Midbrain (tissue), 1 donor: ENCODE data around the gene ZNF362.
A peak's percentile ranks its signal among the peaks of the same experiment; 100 is the strongest.
"Not testable (repeated sequence)": the region's sequence is repeated elsewhere in the genome, so short reads cannot be mapped to it uniquely, and the experiment has no call there.

Experiments
- DNase-seq: peaks from one replicate; lab custom pipeline; 2025; lab: John Stamatoyannopoulos, UW

Gene ZNF362, protein sequence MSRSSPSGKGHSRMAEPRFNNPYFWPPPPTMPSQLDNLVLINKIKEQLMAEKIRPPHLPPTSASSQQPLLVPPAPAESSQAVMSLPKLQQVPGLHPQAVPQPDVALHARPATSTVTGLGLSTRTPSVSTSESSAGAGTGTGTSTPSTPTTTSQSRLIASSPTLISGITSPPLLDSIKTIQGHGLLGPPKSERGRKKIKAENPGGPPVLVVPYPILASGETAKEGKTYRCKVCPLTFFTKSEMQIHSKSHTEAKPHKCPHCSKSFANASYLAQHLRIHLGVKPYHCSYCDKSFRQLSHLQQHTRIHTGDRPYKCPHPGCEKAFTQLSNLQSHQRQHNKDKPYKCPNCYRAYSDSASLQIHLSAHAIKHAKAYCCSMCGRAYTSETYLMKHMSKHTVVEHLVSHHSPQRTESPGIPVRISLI

DNA sequence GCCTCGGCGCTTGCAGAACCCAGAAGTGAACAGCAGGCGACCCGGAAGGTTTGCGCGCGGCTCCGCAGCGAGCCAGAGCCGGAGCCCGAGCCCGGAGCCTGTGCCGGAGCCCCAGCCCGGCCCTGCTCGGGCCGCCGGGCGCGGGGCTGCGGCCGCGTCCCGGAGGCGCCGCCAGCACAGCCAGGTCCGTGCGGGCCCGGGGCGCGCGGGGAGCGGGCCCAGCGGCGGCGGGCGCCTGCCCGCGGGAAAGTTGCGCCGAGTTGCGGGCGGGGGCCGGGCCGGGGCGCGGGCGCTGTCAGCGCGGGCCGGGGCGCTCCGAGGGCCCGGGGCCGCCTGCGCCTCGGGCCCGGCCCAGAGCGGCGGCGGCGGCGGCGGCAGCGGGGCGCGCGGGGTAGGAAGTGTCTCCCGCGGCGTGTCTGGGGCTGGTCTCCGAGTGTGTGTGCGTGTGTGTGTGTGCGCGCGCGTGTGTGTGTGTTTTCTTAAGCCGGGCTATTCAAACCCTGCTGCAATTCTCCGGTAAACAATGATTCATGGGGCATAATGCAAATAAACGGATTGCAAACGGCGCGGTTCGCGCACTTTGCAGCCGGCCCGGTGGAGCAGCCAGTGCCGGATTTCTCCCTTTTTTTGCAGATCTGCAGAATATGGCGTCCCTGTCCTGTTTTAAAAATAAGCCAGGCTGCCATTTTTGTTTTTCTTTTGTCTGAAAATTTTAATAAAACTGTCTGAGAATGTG, at the start of gene ZNF362:
Gene ZNF362 (plus strand): TSS at position 22 of the 736 bp plus-strand sequence. CDS start 14,083 bp downstream, outside the sequence.
- peak; percentile 26 for DNase-seq

DNA sequence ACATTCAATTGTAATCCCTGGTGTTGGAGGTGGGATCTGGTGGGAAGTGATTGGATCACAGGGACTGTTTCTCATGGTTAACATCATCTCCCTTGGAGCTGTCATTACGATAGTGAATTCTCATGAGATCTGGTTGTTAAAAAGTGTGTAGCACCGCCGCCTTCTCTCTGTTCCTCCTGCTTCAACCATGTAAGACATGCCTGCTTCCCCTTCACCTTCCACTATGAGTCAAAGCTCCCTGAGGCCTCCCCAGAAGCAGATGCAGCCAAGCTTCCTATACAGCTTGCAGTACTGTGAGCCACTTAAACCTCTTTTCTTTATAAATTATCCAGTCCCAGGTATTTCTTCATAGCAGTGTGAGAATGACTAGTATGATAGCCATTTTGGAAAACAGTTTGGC, 44.3 kb upstream of the ZNF362 start:
- no peak for DNase-seq

DNA sequence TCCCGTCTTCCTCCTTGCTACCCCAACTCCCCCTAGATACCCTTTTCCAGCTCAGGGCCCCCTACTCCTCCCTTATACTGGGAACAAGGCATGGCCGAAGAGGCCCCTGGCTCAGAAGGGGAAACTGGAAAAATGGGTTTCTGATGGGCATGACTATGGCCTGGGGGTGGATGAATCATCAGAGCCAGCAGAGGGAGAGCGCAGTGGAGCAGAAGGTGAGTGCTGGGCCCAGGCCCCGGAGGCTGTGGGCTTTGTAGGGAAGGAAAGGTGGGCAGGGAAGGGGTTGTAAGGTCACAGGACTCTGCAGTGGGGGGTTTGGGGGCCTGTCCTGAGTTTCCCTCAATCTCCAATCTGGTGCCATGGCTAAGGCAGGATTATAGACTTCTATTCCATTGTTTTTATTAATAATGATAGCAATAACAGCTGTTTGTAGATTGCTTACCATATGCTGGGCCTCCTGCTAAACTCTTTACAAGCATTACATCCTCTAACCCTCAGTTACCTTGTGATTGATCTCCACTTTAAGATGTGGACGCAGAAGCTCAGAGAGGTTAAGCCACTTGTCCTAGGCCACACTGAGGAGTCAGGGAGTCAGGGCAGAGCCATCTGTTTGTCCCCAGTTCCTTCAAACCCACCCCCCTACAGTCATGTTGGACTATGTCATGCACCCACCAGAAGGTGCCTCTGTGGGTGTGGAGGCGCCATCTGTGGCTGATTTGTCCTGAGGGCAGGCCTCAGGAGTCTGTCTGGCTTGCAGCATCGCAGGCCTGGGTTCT, 36.2 kb upstream of the ZNF362 start:
- no peak for DNase-seq

DNA sequence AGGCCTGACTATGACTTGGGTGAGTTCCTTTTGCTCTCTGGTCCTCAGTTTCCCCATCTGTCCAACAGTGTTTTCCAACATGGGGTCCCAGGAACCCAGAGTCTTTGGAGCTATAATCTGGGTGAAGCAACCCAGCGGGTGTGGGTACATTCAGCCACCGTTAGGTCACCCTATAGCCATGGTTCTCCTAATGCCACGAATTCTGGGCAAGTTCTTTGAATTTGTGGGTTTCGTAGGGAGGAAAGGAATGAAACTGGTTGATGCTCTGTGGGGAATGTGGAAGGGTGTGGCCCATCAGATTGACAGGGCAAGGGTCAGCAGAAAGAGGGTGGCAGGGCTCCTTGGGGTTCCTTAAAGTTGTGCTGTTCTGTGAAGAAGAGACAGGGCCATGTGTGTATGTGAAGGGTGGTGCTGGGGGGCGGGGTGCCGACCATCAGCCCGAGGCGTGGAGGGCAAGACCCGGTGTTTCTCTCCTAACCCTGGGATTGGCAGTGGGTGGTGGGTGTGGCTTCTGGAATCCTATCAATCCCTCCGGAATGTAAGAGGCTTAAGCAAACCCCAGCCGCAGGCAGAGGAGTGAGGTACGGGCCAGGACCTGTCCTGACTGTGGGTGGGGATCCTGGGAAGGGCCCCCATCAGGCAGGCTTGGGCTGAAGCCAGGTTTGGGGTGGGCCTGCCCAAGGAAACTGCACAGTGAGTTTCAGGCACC, 35.5 kb upstream of the ZNF362 start:
- DNase-seq, result no peak

DNA sequence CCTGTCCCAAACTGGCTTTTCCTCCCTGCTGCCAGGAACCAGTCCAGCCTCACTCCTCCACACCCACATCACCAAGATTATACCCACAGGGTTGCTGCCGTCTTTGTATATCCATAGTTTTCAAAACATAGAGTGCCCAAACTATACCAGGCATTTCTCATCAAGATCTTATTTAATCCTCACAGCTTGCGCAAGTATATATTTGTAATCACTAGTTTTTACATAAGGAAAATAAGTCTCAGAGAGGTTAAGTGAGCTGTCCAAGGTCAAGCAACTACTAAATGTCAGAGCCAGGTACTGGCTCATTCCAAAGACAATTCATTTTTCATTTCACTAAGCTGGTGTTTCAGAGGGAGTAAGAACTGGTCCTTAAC, 34.9 kb upstream of the ZNF362 start:
- DNase-seq, result no peak

DNA sequence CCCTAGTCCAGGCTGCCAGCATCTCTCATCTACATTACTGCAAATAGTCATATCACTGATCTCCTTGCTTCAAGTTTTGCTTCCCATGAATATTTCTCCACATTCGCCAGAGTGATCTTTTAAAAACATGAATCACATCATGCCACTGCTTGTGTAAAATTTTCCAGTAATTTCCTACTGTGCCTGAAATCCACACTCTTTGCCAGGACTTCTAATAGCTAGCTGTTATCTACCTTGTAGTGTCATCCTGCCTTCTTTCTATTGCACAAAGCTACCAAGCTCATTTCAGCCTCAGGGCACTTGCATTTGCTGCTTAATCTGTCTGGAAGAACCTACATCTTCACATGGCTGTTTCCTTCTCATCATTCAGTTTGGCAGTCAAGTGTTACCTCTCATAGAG, 33.9 kb upstream of the ZNF362 start:
- DNase-seq, result no peak

DNA sequence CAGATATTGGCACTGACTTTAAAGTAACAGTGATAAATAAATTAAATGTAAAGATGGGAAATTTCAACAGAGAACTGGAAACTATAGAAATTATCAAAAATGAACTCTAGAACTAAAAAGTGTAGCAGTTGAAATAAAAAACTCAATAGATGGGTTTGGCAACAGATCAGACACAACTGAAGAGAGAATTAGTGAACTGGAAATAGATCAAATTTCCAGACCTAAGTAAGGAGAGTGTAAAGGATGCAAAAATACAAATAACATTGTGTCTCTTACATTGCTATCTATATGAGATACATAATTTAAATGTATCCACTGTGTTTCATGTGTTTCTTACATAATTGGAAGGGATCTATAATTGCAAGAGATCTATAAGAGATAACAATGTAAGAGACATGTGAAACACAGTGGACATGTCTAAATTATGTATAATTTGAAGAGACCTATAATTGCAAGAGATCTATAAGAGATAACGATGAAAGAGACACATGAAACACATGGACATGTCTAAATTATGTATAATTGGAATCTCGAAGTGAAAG, 32.1 kb upstream of the ZNF362 start:
- DNase-seq, result no peak

DNA sequence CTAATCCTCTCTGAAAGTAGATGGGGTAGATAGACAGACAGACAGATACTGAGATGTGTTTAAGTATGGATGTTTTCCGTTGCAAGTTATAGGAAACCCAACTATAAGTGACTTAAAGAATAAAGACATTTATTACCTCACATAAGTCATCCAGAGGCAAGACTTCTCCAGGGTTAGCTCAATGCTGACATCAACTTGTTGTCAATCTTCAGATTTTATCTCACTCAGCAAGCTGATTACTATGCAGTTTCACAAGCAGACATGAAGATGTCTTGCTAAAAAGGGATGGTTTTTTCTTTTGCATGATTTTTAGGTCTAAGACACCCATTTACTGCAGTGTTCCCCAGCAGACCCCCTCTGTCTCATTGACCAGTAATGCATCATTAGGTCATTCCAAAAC, 30.7 kb upstream of the ZNF362 start:
- no peak for DNase-seq

DNA sequence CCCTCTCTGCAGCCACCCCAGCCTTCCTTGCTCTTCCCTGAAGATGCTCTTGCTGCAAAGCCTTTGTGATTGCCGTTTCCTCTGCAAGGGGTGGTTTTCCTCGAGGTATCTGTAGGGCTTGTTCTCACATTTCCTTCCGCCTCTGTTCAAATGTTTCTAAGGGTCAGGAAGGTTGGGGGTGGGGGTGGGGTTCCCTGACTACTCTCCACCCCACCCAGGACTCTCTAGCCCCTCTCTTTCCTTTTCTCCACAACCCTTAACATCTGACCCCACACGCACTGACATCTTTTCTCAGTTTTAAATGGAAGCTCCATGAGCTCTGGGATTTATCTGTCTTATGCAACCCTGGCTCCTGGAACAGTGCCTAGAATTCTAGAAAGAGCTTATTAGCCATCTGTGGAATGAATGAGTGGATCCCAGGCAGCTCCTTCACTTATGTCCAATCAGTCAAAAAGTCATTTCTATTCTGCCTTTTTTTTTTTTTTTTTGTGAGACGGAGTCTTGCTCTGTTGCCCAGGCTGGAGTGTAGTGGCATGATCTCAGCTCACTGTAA, 27.3 kb upstream of the ZNF362 start:
- DNase-seq, result no peak

DNA sequence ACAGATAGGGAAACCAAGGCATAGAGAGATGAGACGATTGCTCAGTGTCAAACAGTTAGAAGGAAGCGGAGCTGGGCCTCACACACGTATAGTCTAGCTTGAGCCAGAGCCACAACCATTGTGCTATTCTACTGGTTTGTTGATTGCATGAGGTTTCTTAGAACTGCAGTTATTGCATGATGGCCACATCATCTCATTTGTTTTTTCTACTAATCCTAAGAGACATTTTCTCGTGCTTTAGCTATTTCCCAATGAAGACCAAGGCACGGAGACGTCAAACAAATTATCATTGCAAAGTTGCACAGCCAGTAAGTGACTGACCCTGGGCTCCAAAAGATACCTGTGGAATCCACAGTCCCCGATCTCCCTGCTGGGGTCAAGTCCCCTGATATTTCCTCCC, 25.1 kb upstream of the ZNF362 start:
- no peak for DNase-seq

DNA sequence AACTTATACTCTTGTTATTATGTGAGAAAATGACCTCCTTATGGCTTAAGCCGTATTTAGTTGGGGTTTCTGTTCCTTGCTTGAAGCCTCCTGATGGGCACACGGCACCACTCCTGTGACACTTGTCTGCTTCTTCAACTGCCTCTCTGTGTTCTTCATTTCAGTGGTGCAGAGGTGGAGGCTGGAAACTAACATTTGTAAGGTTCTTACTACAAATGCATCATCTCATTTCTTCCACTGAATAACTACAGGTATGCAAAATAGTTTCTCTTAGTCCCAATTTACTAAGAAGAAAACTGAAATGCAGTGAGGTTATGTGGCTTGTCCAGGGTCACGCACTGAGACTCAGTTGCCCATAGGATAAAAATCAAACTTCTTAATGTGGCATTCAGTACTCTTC, 23.6 kb upstream of the ZNF362 start:
- DNase-seq, result no peak

DNA sequence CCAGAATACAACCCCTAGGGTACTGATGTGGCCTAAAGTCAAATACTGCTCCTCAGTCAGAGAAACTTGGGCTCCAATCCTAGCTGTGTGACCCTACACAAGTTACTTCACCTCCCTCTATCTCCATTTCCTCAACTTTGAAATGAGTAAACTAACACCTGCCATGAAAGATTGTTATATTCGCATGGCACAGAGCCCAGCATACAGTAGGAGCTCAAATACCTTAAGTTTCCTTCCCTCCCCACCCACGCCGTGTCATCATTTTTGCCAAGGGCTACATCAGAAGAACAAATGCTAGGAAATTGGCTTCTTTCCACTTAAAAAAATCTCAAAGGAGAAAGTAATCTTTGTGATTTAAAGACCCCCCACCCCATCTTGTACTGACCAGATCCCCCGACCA, 22.2 kb upstream of the ZNF362 start:
- no peak for DNase-seq

DNA sequence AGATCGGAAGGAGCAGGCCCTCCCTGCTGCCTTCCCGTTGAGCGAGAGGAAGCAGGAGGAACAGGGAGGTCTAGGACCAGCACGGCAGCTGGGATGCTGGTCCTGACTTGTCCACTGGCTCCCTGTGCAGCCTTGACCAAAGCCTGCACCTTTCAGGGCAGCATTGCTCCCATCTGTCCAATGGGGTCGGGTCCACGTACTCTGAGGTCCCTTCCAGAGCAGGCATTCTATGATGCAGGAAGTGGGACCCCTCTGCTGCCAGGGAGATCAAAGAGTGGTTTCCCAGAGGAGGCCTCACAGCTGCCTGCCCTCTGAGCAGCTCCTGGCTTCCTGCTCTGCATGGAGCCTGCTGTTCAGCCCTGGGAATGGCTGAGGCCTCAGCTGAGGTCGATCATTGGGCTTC, 21.7 kb upstream of the ZNF362 start:
- no peak for DNase-seq

DNA sequence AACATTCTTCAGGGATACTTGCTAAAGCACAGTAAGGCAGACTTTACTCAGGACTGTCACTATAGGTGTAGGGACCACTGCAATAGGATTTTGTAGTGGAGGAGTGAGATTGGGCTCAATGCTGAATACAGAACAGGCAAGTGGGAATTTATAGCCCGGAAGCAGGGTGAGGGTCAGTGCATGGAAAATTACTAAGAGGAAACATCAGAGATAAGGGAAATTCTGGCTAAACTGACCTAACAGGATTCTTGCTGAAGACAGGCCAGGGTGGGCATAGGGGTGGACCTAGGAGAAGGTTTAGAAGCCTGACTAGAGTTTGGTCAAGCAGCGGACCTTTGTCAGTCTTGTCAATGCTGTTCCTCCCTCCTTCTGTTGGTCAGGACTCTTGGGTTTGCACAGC, 20.8 kb upstream of the ZNF362 start:
- DNase-seq, result no peak

DNA sequence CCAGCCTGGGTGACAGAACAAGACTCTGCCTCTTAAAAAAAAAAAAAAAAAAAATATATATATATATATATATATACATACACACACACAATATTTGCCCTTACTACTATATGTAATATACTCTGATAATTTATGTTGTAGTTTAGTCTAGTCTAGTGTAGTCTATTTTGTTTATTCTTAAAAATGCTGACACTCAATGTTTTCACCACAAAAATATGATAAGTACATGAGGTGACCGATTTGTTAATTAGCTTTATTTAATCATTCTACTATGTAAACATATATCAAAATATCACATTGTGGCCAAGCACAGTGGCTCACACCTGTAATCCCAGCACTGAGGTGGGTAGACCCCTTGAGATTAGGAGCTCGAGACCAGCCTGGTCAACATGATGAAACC, 19.8 kb upstream of the ZNF362 start:
- DNase-seq, result no peak

DNA sequence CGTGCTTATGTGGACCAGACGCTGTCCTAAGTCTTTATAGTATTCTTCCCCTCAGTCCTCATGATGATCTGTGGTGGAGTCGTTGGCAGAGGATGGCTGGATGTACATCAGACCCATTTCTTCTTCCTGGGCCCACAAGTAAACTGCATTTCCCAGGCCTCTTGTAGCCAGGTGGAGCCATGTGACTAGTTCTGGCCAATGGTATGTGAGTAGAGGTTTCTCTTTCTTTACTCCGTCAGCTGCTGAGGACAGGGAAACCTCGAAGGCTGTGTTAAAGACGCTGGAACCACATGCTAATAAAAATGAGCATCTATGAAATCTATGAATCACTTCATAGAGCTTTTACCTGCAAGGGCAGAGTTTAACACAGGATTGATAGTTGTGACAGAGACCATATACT, 18.7 kb upstream of the ZNF362 start:
- DNase-seq, result no peak

DNA sequence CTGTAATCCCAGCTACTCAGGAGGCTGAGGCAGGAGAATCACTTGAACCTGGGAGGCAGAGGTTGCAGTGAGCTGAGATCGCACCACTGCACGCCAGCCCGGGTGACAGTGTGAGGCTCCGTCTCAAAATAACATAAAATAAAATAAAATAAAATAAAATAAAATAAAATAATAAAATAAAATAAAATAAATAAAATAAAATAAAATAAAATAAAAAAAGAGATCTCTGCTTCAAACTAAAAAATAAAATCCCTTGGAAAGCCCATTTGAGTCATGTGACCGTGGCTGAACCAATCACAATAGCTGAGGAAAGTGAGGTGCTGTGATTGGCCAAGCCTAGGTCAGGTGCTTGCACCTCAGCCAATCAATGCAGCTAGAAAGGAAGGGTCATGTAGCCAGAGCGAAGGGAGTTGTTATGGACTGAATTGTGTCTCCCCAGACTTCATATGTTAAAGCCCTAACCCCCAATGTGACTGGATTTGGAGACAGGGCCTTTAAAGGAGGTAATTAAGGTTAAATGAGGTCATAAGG, 18.0 kb upstream of the ZNF362 start:
- DNase-seq, result not testable (repeated sequence)

DNA sequence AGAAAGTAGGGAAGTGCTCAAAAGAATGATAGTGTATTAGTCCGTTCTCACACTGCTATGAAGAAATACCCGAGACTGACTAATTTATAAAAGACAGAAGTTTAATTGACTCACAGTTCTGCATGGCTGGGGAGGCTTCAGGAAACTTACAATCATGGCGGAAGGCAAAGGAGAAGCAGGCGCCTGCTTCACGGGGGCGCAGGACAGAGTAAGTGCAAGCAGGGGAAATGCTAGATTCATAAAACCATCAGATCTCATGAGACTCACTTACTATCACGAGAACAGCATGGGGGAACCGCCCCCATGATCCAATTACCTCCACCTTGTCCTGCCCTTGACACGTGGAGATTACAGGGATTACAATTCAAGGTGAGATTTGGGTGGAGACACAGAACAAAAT, 16.9 kb upstream of the ZNF362 start:
- not testable (repeated sequence) for DNase-seq

DNA sequence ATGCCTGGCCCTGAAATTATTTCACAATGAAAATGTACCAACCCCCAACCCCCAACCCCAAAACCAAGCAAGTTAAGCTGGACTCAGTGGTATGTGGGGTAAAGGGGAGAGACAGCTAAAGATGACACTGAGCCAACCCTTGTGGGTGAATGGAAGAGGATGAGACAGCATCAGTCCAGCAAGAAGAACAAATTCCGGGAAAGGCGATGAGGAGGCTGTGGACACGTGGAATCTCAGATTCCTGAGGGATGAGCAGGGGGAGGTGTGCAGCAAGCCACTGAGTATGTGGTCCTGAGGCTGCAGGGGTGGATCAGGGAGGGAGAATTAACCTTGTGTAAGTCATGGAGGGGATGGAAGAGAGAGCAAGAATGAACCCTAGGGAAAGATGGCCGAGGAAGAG, 14.4 kb upstream of the ZNF362 start:
- no peak for DNase-seq

DNA sequence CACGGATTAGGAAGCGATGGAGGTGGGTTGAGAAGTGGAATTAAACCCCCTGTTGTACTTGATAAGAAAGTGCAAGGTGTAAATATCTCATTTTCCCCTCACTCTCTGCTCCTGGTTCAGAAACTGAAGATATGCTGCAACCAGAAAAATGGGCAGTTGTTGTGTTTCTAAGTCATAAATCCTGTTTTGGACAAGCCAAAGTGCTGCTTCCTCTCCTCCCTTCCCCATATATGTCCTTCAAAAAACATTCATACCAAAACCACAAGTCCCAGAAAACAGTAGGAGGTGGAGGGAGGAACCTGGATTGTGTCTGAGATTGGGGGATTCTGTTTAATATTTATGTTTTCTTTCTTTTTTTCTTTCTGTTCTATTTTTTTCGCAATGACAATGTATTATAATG, 13.6 kb upstream of the ZNF362 start:
- no peak for DNase-seq

DNA sequence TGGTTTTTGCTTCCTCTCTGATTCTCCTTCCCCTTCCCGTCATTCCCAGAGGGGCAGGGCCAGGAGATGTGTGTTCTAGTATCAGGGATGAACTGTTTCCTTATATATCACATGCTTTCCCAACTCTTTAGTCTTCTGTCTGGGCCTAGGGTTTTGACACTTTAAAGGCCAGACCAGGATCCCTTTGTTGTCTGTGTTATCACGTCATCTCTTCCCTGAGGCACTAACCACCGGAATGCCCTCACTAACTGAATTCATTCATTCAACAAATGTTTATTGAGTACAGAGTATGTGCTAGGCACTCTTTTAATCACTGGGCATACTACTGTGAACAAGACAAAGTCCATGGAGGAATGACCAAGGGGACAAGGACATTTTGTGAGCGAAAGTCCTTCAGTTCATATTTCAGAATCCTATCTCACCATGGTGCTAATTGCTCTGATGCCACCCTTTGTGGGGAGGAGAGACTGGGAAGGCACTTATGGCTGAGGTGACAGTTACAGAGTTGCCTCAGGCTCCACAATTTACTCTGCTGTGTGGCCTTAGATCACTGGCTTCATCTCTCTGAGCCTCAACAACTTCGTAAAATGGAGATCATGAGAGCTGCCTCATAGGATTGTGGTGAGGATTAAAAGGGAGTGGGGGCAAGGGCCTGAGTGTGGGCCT, 12.0 kb upstream of the ZNF362 start:
- no peak for DNase-seq
